ENCODE measurements around the gene NXT1.

Gene NXT1

DNA sequence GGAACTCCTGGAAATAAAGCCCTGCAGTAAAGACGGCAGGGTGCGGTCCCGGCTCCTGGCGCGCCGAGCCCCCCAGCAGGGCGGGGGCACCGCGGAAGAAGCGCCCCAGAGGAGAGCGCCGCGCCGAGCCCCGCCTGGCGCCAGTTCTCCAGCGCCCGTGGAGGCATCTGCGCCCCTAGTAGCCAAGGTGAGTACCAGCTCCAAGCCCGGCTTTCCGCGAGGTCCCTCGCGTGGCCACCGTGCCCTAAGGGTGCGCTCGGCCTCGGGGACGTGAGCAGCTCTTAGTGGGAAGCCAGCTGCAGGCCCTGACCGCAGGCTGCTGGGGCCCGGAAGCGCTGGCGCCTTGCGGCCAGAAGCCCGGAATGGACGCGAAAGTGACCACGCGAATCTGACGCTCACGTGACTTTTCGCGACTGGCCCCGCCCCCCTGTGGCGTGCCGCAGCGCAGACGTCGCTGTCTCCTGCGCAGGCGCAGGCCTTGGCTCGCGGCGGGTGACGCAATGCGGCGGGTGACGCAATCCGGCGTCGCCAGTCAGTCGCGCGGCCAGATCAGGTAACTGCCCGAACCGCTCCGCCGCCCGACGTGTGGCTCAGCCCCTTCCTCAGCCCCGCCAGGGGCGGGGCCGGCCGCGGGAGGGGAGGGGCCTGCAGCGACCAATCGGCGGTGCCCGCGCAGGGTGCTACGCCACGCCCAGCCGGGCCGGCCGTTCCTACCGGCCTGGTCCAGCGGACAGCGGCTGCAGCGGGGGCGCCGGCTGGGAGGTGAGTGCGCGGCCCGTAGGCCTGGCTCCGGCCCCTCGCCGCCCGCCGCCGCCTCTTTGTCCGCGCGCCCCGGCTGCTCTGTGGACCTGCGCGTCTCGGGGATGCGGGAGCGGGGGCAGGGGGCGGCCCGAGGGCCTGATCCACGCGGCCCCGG, 11.1 kb downstream of the NXT1 start, which contains the start of gene GZF1:
Gene GZF1 (plus strand): TSS at position 707 of the 916 bp plus-strand sequence. CDS start 2,202 bp downstream, outside the sequence.
- peaks cover 7% of the 10 kb centered on the region for H3K4me1 ChIP-seq (ENCODE audit: control insufficient read depth, low read depth, low read length)
- peak within 1 kb of the TSS; percentile 87 for H3K18ac ChIP-seq (ENCODE audit: low read length)
- no peak within 1 kb of the TSS for H2AK5ac ChIP-seq (ENCODE audit: low read length)
- peaks cover 32% of the 10 kb centered on the region for H3K79me2 ChIP-seq (ENCODE audit: control insufficient read depth, insufficient read depth, low read length)
- peak within 1 kb of the TSS; percentile 96 for H3K56ac ChIP-seq (ENCODE audit: low read length)
- WGBS (ENCODE audit: extremely low coverage, insufficient coverage, low lambda C conversion rate) = no CpG with 5 or more reads among the region's 114 CpGs
- H2BK120ac ChIP-seq (ENCODE audit: low read depth, low read length) = no peak within 1 kb of the TSS
- no peak within 1 kb of the TSS for H2BK15ac ChIP-seq (replicated peaks; ENCODE audit: low read depth)
- DNase-seq = peak; percentile 98
- peak within 1 kb of the TSS; percentile 86 for H3K4me2 ChIP-seq (ENCODE audit: low read length)
- H4K8ac ChIP-seq (ENCODE audit: low read depth, low read length) = peak within 1 kb of the TSS; percentile 97
- peak within 1 kb of the TSS; percentile 78 for H3K4me3 ChIP-seq (ENCODE audit: low read length)
- H3K36me3 ChIP-seq (ENCODE audit: control insufficient read depth, insufficient read depth, low read length) = peaks cover 2% of the 10 kb centered on the region
- H2BK5ac ChIP-seq (ENCODE audit: low read length) = no peak within 1 kb of the TSS
- H3K79me1 ChIP-seq (ENCODE audit: low read length) = peaks cover 24% of the 10 kb centered on the region
- H3K27ac ChIP-seq (ENCODE audit: low read depth, low read length) = peak within 1 kb of the TSS; percentile 78
- H3K9ac ChIP-seq (ENCODE audit: low read length) = peak within 1 kb of the TSS; percentile 83
- no peaks in the 10 kb centered on the region for H3K27me3 ChIP-seq (ENCODE audit: insufficient read depth, low read length, poor library complexity)
- H4K5ac ChIP-seq (ENCODE audit: low read length) = no peak within 1 kb of the TSS
- peak within 1 kb of the TSS; percentile 80 for H3K23ac ChIP-seq (ENCODE audit: low read length)
- H3K4ac ChIP-seq (ENCODE audit: low read depth, low read length) = peak within 1 kb of the TSS; percentile 89

DNA sequence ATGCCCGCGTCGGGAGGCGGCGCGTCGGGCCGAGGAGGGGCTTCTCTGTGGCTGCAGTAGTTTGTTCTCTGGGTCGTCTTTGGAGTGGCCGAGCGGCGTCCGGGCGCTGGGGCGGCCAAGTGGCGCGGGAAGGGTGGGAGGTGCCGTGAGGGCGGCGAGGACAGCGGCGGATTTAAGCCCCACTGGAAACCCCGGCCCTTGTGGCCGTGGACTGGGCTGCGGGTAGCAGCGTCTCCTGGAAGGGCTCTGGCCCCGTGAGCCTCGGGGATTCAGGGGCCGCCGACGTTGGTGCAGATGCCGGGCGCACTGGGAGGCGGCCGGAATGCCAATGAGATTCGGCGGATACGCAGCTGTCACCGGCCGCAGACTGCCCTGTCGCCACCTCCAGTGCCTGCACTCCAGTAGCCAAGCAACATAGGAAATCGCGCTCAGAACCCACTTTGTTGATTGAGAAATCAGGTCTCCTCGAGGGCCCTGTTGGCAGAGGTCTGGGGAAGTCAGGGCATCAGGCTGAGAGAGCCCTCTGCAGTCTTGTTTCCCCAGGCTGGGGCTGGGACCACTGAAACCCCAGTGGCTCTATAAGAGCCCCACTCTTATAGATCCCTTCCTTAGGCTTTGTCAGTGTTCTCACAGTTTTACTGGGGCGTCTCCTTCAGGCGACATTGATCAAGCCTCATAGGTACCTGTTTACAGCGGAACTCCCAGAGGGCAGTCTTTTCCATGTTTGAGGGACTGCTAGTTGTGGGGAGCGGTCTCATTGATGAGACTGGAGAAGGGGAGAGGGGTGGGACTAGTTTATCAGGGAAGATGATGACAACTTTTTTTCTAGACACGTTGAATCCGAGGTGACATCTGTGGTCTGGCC, 12.0 kb downstream of the NXT1 start:
- DNase-seq = peak; percentile 60
- Histone ChIP-seq H3K18ac (ENCODE audit: low read length) (peak overlapping the region; percentile 87), H3K56ac (ENCODE audit: low read length) (peak overlapping the region; percentile 86), H3K23ac (ENCODE audit: low read length) (peak overlapping the region; percentile 80), H2BK5ac (ENCODE audit: low read length) (no peak overlapping the region), H3K36me3 (ENCODE audit: control insufficient read depth, insufficient read depth, low read length) (peaks cover 2% of the 10 kb centered on the region), H3K4me2 (ENCODE audit: low read length) (peak overlapping the region; percentile 86), H3K79me2 (ENCODE audit: control insufficient read depth, insufficient read depth, low read length) (peaks cover 36% of the 10 kb centered on the region), H3K4me3 (ENCODE audit: low read length) (peak overlapping the region; percentile 78), H3K9ac (ENCODE audit: low read length) (peak overlapping the region; percentile 83), H3K79me1 (ENCODE audit: low read length) (peaks cover 27% of the 10 kb centered on the region), H2BK15ac (replicated peaks; ENCODE audit: low read depth) (no peak overlapping the region), H3K27ac (ENCODE audit: low read depth, low read length) (peak overlapping the region; percentile 41), H3K4me1 (ENCODE audit: control insufficient read depth, low read depth, low read length) (peaks cover 7% of the 10 kb centered on the region), H2AK5ac (ENCODE audit: low read length) (no peak overlapping the region), H2BK120ac (ENCODE audit: low read depth, low read length) (no peak overlapping the region), H3K4ac (ENCODE audit: low read depth, low read length) (peak overlapping the region; percentile 42), H4K5ac (ENCODE audit: low read length) (no peak overlapping the region), H4K8ac (ENCODE audit: low read depth, low read length) (no peak overlapping the region), H3K27me3 (ENCODE audit: insufficient read depth, low read length, poor library complexity) (no peaks in the 10 kb centered on the region)
- no CpG with 5 or more reads among the region's 50 CpGs for WGBS (ENCODE audit: extremely low coverage, insufficient coverage, low lambda C conversion rate)

DNA sequence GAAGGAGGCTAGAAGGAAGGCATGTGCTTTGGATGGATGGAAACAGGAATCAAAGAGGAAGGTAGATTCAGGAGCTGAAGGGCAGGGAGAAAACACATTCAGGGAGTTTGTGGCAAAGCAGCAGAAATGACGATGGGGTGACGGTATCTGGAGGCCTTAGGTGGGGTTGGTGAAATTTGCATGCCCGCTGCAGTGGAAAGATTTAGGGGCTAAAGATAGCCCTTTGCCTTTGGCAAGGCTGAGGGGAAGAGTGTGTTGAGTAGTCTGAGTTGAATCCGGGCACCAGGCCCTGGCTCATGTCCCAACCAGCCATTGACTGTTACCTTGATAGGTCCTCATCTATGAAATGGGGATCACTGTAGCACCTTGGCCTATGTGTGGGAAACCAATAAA, 12.7 kb downstream of the NXT1 start:
- no peak overlapping the region for H2BK5ac ChIP-seq (ENCODE audit: low read length)
- no peaks in the 10 kb centered on the region for H3K27me3 ChIP-seq (ENCODE audit: insufficient read depth, low read length, poor library complexity)
- peaks cover 7% of the 10 kb centered on the region for H3K4me1 ChIP-seq (ENCODE audit: control insufficient read depth, low read depth, low read length)
- no peak overlapping the region for H2AK5ac ChIP-seq (ENCODE audit: low read length)
- peaks cover 38% of the 10 kb centered on the region for H3K79me2 ChIP-seq (ENCODE audit: control insufficient read depth, insufficient read depth, low read length)
- no peak overlapping the region for H2BK120ac ChIP-seq (ENCODE audit: low read depth, low read length)
- H3K18ac ChIP-seq (ENCODE audit: low read length) = no peak overlapping the region
- H2BK15ac ChIP-seq (replicated peaks; ENCODE audit: low read depth) = no peak overlapping the region
- H3K4ac ChIP-seq (ENCODE audit: low read depth, low read length) = no peak overlapping the region
- peak overlapping the region; percentile 83 for H3K9ac ChIP-seq (ENCODE audit: low read length)
- H3K27ac ChIP-seq (ENCODE audit: low read depth, low read length) = no peak overlapping the region
- no CpG with 5 or more reads among the region's 4 CpGs for WGBS (ENCODE audit: extremely low coverage, insufficient coverage, low lambda C conversion rate)
- H3K23ac ChIP-seq (ENCODE audit: low read length) = no peak overlapping the region
- H3K4me2 ChIP-seq (ENCODE audit: low read length) = peak overlapping the region; percentile 86
- no peak overlapping the region for H4K5ac ChIP-seq (ENCODE audit: low read length)
- no peak overlapping the region for H3K4me3 ChIP-seq (ENCODE audit: low read length)
- peaks cover 2% of the 10 kb centered on the region for H3K36me3 ChIP-seq (ENCODE audit: control insufficient read depth, insufficient read depth, low read length)
- no peak overlapping the region for H4K8ac ChIP-seq (ENCODE audit: low read depth, low read length)
- DNase-seq = no peak
- H3K56ac ChIP-seq (ENCODE audit: low read length) = peak overlapping the region; percentile 86
- peaks cover 29% of the 10 kb centered on the region for H3K79me1 ChIP-seq (ENCODE audit: low read length)

DNA sequence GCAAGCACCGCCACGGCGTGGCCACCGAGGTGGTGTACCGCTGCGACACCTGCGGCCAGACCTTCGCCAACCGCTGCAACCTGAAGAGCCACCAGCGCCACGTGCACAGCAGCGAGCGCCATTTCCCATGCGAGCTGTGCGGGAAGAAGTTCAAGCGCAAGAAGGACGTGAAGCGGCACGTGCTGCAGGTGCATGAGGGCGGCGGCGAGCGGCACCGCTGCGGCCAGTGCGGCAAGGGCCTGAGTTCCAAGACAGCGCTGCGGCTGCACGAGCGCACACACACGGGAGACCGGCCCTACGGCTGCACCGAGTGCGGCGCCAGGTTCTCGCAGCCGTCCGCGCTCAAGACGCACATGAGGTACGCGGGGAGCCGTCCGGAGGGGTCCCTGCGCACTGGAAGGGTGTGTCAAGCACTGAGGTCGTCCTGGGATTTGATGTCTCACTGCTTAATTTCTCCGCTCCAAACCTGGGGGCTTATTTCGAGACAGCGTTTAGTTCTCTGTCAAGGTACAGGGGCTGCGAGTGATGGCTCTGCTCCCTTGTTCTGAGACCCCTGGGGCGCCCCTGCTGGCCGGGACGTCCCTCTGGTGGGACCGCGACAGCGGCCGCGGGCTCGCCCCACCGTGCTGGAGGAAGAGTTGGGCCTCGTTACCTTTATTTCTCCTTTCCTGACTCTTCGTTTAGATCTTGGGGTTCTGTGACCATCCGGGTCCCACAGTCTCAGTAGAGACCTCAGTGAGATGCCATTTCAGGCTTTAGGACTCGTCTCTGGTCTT, 15.0 kb downstream of the NXT1 start:
- no CpG with 5 or more reads among the region's 65 CpGs for WGBS (ENCODE audit: extremely low coverage, insufficient coverage, low lambda C conversion rate)
- no peak overlapping the region for H2AK5ac ChIP-seq (ENCODE audit: low read length)

DNA sequence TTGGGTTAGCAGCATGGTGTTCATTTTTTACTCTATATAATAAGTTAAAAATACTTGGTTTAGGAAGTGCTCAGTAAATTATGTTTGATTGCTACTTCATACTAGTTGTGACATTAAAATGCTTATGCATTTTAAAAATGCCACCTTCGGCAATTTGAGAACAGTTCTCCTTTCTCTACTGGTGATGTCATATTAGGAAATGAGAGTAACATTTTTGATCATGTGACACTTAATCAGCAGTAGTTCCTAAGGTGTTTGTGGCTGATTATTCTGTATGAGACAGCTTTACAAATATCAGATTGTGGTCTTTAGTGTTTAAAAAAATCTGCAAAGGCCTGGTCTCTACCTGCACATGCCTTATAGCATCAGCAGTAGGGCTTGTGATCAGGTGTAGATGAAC, 15.8 kb downstream of the NXT1 start:
- H3K27ac ChIP-seq (ENCODE audit: low read depth, low read length) = no peak overlapping the region
- H3K4me2 ChIP-seq (ENCODE audit: low read length) = no peak overlapping the region
- H4K8ac ChIP-seq (ENCODE audit: low read depth, low read length) = no peak overlapping the region
- H3K56ac ChIP-seq (ENCODE audit: low read length) = no peak overlapping the region
- no peak overlapping the region for H3K4ac ChIP-seq (ENCODE audit: low read depth, low read length)
- no peak overlapping the region for H2AK5ac ChIP-seq (ENCODE audit: low read length)
- WGBS (ENCODE audit: extremely low coverage, insufficient coverage, low lambda C conversion rate) = no CpG with 5 or more reads among the region's 1 CpG
- peaks cover 7% of the 10 kb centered on the region for H3K4me1 ChIP-seq (ENCODE audit: control insufficient read depth, low read depth, low read length)
- peaks cover 29% of the 10 kb centered on the region for H3K79me1 ChIP-seq (ENCODE audit: low read length)
- no peaks in the 10 kb centered on the region for H3K27me3 ChIP-seq (ENCODE audit: insufficient read depth, low read length, poor library complexity)
- H3K4me3 ChIP-seq (ENCODE audit: low read length) = no peak overlapping the region
- no peak overlapping the region for H2BK120ac ChIP-seq (ENCODE audit: low read depth, low read length)
- H4K5ac ChIP-seq (ENCODE audit: low read length) = no peak overlapping the region
- H2BK15ac ChIP-seq (replicated peaks; ENCODE audit: low read depth) = no peak overlapping the region
- H3K79me2 ChIP-seq (ENCODE audit: control insufficient read depth, insufficient read depth, low read length) = peaks cover 38% of the 10 kb centered on the region
- H3K23ac ChIP-seq (ENCODE audit: low read length) = no peak overlapping the region
- no peak for DNase-seq
- H2BK5ac ChIP-seq (ENCODE audit: low read length) = no peak overlapping the region
- H3K18ac ChIP-seq (ENCODE audit: low read length) = no peak overlapping the region
- peaks cover 4% of the 10 kb centered on the region for H3K36me3 ChIP-seq (ENCODE audit: control insufficient read depth, insufficient read depth, low read length)
- H3K9ac ChIP-seq (ENCODE audit: low read length) = no peak overlapping the region

More for the DNA sequence above, 15.0 kb downstream of the NXT1 start:
- Histone ChIP-seq H3K4me1 (ENCODE audit: control insufficient read depth, low read depth, low read length) (peaks cover 7% of the 10 kb centered on the region), H3K18ac (ENCODE audit: low read length) (no peak overlapping the region), H4K8ac (ENCODE audit: low read depth, low read length) (no peak overlapping the region), H3K23ac (ENCODE audit: low read length) (no peak overlapping the region), H3K79me1 (ENCODE audit: low read length) (peaks cover 29% of the 10 kb centered on the region), H3K27ac (ENCODE audit: low read depth, low read length) (no peak overlapping the region), H4K5ac (ENCODE audit: low read length) (no peak overlapping the region), H2BK5ac (ENCODE audit: low read length) (no peak overlapping the region), H2BK15ac (replicated peaks; ENCODE audit: low read depth) (no peak overlapping the region), H3K56ac (ENCODE audit: low read length) (no peak overlapping the region), H2BK120ac (ENCODE audit: low read depth, low read length) (no peak overlapping the region), H3K36me3 (ENCODE audit: control insufficient read depth, insufficient read depth, low read length) (peaks cover 4% of the 10 kb centered on the region), H3K4me2 (ENCODE audit: low read length) (no peak overlapping the region), H3K9ac (ENCODE audit: low read length) (no peak overlapping the region), H3K27me3 (ENCODE audit: insufficient read depth, low read length, poor library complexity) (no peaks in the 10 kb centered on the region), H3K4me3 (ENCODE audit: low read length) (no peak overlapping the region), H3K4ac (ENCODE audit: low read depth, low read length) (no peak overlapping the region), H3K79me2 (ENCODE audit: control insufficient read depth, insufficient read depth, low read length) (peaks cover 38% of the 10 kb centered on the region)
- no peak for DNase-seq

All from mesendoderm (in vitro differentiated cells).